Thyroid gland (tissue), 4 donors: ENCODE data around the gene CCL5. TPM values are rescaled to one million over a fixed set of nuclear protein-coding genes. Genes with fewer than 3 reads are reported as not detected.

ENCODE experiments used
- DNase-seq, 2 donors: peaks; one replicate each; pipeline ENCODE4 v3.0.0-alpha.2; 2019
- H3K27ac ChIP-seq, 3 donors: fragments of 200-600 bp; sonication (generic); 1 replicate in 2 of 3; 2 replicates in 1 of 3; pipeline ENCODE4 v1.5.1; 2016 to 2019; ENCODE audit warnings: mild to moderate bottlenecking in 1 of 3, moderate library complexity in 1 of 3
- H3K27me3 ChIP-seq: fragments of 200-600 bp; sonication (generic); one replicate; pipeline ENCODE4 v1.5.1; 2019
- H3K36me3 ChIP-seq, 2 donors: fragments of 200-600 bp; sonication (generic); one replicate each; pipeline ENCODE4 v1.5.1; 2016 to 2019
- H3K4me1 ChIP-seq, 2 donors: fragments of 200-600 bp; sonication (generic); one replicate each; pipeline ENCODE4 v1.5.1; 2017 to 2019
- H3K4me3 ChIP-seq, 3 donors: fragments of 200-600 bp; sonication (generic); replicated peaks in 1 of 3; 1 replicate in 2 of 3; 2 replicates in 1 of 3; pipeline ENCODE4 v1.5.1; 2016; ENCODE audit warnings: mild to moderate bottlenecking in 1 of 3
- H3K9me3 ChIP-seq: fragments of 200-600 bp; sonication (generic); one replicate; pipeline ENCODE4 v1.5.1; 2017
- CTCF ChIP-seq, 6 experiments: fragments of 200-600 bp in 3 of 6; fragments of 450-650 bp in 3 of 6; sonication (generic) in 3 of 6; IDR thresholded peaks; one replicate each; pipeline ENCODE4 v1.5.1; 2016 to 2019; ENCODE audit warnings: antibody characterized with exemption in 6 of 6, mild to moderate bottlenecking in 2 of 6, inconsistent platforms in 1 of 6, moderate library complexity in 1 of 6
- POLR2A ChIP-seq, 2 donors: fragments of 450-650 bp; IDR thresholded peaks; one replicate each; pipeline ENCODE4 v1.6.1; 2017; ENCODE audit warnings: antibody characterized with exemption in 2 of 2, mild to moderate bottlenecking in 2 of 2, moderate library complexity in 1 of 2
- WGBS, 2 donors: methylation state at CpG; one replicate each; pipeline ENCODE4 v1.1.5; 2017; 5-methylcytosine and 5-hydroxymethylcytosine counted together
- intact Hi-C: fragments of 100-400 bp; cut with DNase I; formaldehyde crosslinking; loops from one replicate; pipeline ENCODE4 v1.15.1; 2023
- total RNA-seq, 4 donors: library from RNA; depleted of rRNA; stranded (reverse); fragments of >200 nt; gene quantifications; one replicate each; pipeline ENCODE4 v1.2.3, GENCODE V29; 2016

CCL5 gene
- total RNA-seq, 4 donors from 2014 or later = 2.1 to 5.3 (median 3.8) TPM

- H3K4me1 ChIP-seq = no peaks in the 10 kb centered on the region
- no peak for TF ChIP-seq CTCF (IDR thresholded peaks at IDR 0.05)
- TF ChIP-seq POLR2A (IDR thresholded peaks at IDR 0.05) = no peak
- DNase-seq = no peak
- H3K27ac ChIP-seq = no peak overlapping the region
- H3K4me3 ChIP-seq = no peak overlapping the region
- no peaks in the 10 kb centered on the region for H3K27me3 ChIP-seq
- intact Hi-C loops = no loop called here
- H3K9me3 ChIP-seq = no peaks in the 10 kb centered on the region
- WGBS, 2 donors = 80 to 92% methylated on average over 14 of the region's 14 CpGs
- no peaks in the 10 kb centered on the region for H3K36me3 ChIP-seq
Observed at GRCh38 chr17:35895636-35896587, 15.8 kb upstream of the CCL5 start.

- no peaks in the 10 kb centered on the region for H3K36me3 ChIP-seq
- no peak overlapping the region for H3K4me3 ChIP-seq
- TF ChIP-seq POLR2A (IDR thresholded peaks at IDR 0.05) (no peak), CTCF (IDR thresholded peaks at IDR 0.05) (no peak)
- peaks cover 0 to 3% of the 10 kb centered on the region in 2 donors for H3K4me1 ChIP-seq
- 84 to 89% methylated on average over 7 of the region's 7 CpGs for WGBS, 2 donors
- H3K9me3 ChIP-seq = no peaks in the 10 kb centered on the region
- DNase-seq = no peak
- intact Hi-C loops = no loop called here
- H3K27ac ChIP-seq = no peak overlapping the region
- H3K27me3 ChIP-seq = no peaks in the 10 kb centered on the region
Observed at GRCh38 chr17:35894206-35894605, 14.0 kb upstream of the CCL5 start.

GRCh38 chr17:35893751-35894150 lies 13.6 kb upstream of the CCL5 start:
- DNase-seq = no peak
- TF ChIP-seq POLR2A (IDR thresholded peaks at IDR 0.05) (no peak), CTCF (IDR thresholded peaks at IDR 0.05) (no peak)
- WGBS, 2 donors = 94 to 98% methylated on average over 4 of the region's 4 CpGs
- peaks cover 0 to 3% of the 10 kb centered on the region in 2 donors for H3K4me1 ChIP-seq
- no peaks in the 10 kb centered on the region for H3K27me3 ChIP-seq
- no peaks in the 10 kb centered on the region for H3K36me3 ChIP-seq
- no peaks in the 10 kb centered on the region for H3K9me3 ChIP-seq
- no peak overlapping the region for H3K27ac ChIP-seq
- intact Hi-C loops = no loop called here
- no peak overlapping the region for H3K4me3 ChIP-seq

GRCh38 chr17:35892091-35893035 lies 12.2 kb upstream of the CCL5 start:
- no peak overlapping the region for H3K27ac ChIP-seq
- no peak overlapping the region for H3K4me3 ChIP-seq
- no peaks in the 10 kb centered on the region for H3K9me3 ChIP-seq
- TF ChIP-seq POLR2A (IDR thresholded peaks at IDR 0.05) = no peak
- no peaks in the 10 kb centered on the region for H3K36me3 ChIP-seq
- H3K4me1 ChIP-seq = peaks cover 0 to 3% of the 10 kb centered on the region in 2 donors
- WGBS, 2 donors = 59 to 63% methylated on average over 6 of the region's 6 CpGs
- no peaks in the 10 kb centered on the region for H3K27me3 ChIP-seq
- intact Hi-C loops = no loop called here
- no peak for DNase-seq

DNA sequence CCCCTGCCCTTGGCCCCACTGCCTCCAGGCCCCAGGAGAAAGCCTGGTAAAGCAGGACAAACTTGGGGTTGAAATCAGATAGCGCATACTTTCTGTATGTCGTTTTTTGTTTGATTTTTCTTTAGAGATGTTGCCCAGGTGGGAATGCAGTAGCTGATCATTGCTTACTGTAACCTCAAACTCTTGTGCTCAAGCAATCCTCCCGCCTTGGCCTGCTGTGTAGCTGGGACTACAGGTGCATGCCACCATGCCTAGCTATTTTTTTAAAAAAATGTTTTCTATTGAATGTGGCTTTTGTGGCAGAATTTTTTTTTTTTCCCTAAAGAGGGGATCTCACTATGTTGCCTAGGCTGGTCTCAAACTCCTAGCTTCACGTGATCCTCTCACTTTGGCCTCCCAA lies 11.1 kb upstream of the CCL5 start:
- H3K27ac ChIP-seq = no peak overlapping the region
- intact Hi-C loops = no loop called here
- no peaks in the 10 kb centered on the region for H3K9me3 ChIP-seq
- no peak for DNase-seq
- TF ChIP-seq CTCF (IDR thresholded peaks at IDR 0.05) (no peak), POLR2A (IDR thresholded peaks at IDR 0.05) (no peak)
- peaks cover 0 to 3% of the 10 kb centered on the region in 2 donors for H3K4me1 ChIP-seq
- no peaks in the 10 kb centered on the region for H3K36me3 ChIP-seq
- H3K27me3 ChIP-seq = no peaks in the 10 kb centered on the region
- no peak overlapping the region for H3K4me3 ChIP-seq
- 84 to 86% methylated on average over 4 of the region's 4 CpGs for WGBS, 2 donors
